Measurements from ENCODE around the gene STAG2. TPM values are rescaled to one million over a fixed set of nuclear protein-coding genes. Genes with fewer than 3 reads are reported as not detected.

Gene STAG2
- total RNA-seq, 5 donors from 2014 or later (not counting 1 experiment from before 2014, with no cell fraction given), result 80.7 to 98.7 (median 95.2) TPM

DNA sequence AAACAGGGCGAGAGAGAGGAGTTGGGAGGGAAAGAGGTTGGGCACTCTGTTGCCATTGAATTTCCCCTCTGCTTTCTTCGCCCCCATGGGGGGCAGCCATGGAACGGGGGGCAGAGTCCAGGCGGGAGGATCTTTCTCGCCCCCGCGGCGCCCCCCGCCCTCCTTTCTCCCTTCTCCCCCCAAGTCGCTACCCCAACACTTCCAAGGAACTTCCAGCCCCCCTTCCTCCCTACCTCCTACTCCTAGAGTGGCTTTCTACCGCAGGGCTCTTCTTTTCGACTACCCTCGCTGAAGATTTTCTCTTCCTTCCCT, 594 bp upstream of the STAG2 start:
- Mint-ChIP-seq H3K4me3 (peak overlapping the region; percentile 95 to 99 (median 96)), H3K27me3 (peaks cover 0 to 5% of the 10 kb centered on the region in 2 donors), H3K4me1 (peaks cover 26 to 47% (median 30%) of the 10 kb centered on the region in 3 donors), H3K36me3 (no peaks in the 10 kb centered on the region), H3K27ac (peak overlapping the region; percentile 96 to 98), H3K9me3 (no peaks in the 10 kb centered on the region)
- Histone ChIP-seq H3K27ac (ENCODE audit: low read length) (peak overlapping the region; percentile 100), H3K36me3 (ENCODE audit: control insufficient read depth in 2 of 2, extremely low read depth in 1 of 2, insufficient read depth in 1 of 2, low read length in 1 of 2) (no peaks in the 10 kb centered on the region), H3K27me3 (replicated peaks in 1 of 2; ENCODE audit: control insufficient read depth in 2 of 2, extremely low read depth in 1 of 2, insufficient read depth in 2 of 2, low read length in 1 of 2) (no peaks in the 10 kb centered on the region), H3K4me1 (ENCODE audit: control insufficient read depth in 1 of 2, extremely low read depth in 1 of 2, insufficient read depth in 2 of 2, low read length in 2 of 2) (peaks cover 9 to 11% of the 10 kb centered on the region in 2 experiments), H3K9me3 (no peaks in the 10 kb centered on the region), H3K4me3 (ENCODE audit: control insufficient read depth in 1 of 2, extremely low read depth in 1 of 2, low read length in 1 of 2) (peak overlapping the region; percentile 90 to 96)
- WGBS (ENCODE audit: insufficient coverage), result no CpG with 5 or more reads among the region's 13 CpGs
- ATAC-seq (replicated peaks in 1 of 4) (no peak), DNase-seq (peak in 1 of 35 experiments; percentile 2)
- CTCF ChIA-PET, result interaction anchor here in 1 of 2 donors (0.6 to 1.6 kb wide), 10 partner anchors 16 to 127 kb away, joined by 3 to 9 read pairs (median 4); no protein-coding TSS in a partner anchor
- POLR2A ChIA-PET, result interaction anchor here (0.6 kb wide), 2 partner anchors 50 to 61 kb away, joined by 3 to 12 read pairs; no protein-coding TSS in a partner anchor

GRCh38 chrX:123962006-123962467, 531 bp downstream of the STAG2 start:
- DNase-seq (peak in 8 of 35 experiments; percentile 2 to 39 (median 16)), ATAC-seq (replicated peaks in 1 of 4) (no peak)
- H3K27ac Mint-ChIP-seq, result peak overlapping the region; percentile 96 to 99
- no CpG with 5 or more reads among the region's 23 CpGs for WGBS (ENCODE audit: insufficient coverage)
- no peaks in the 10 kb centered on the region for H3K36me3 ChIP-seq (ENCODE audit: control insufficient read depth in 2 of 2, extremely low read depth in 1 of 2, insufficient read depth in 1 of 2, low read length in 1 of 2)
- peaks cover 36 to 58% (median 38%) of the 10 kb centered on the region in 3 donors for H3K4me1 Mint-ChIP-seq
- peaks cover 11 to 14% of the 10 kb centered on the region in 2 experiments for H3K4me1 ChIP-seq (ENCODE audit: control insufficient read depth in 1 of 2, extremely low read depth in 1 of 2, insufficient read depth in 2 of 2, low read length in 2 of 2)
- H3K27ac ChIP-seq (ENCODE audit: low read length), result peak overlapping the region; percentile 100
- H3K27me3 ChIP-seq (replicated peaks in 1 of 2; ENCODE audit: control insufficient read depth in 2 of 2, extremely low read depth in 1 of 2, insufficient read depth in 2 of 2, low read length in 1 of 2), result no peaks in the 10 kb centered on the region
- POLR2A ChIA-PET, result interaction anchor here (0.6 to 1.1 kb wide), 8 partner anchors 10 to 137 kb away, joined by 3 to 8 read pairs (median 5); no protein-coding TSS in a partner anchor
- peak overlapping the region; percentile 80 to 96 for H3K4me3 ChIP-seq (ENCODE audit: control insufficient read depth in 1 of 2, extremely low read depth in 1 of 2, low read length in 1 of 2)
- no peaks in the 10 kb centered on the region for H3K9me3 Mint-ChIP-seq
- peaks cover 3% of the 10 kb centered on the region for H3K36me3 Mint-ChIP-seq
- H3K27me3 Mint-ChIP-seq, result peaks cover 0 to 5% of the 10 kb centered on the region in 2 donors
- peak overlapping the region; percentile 95 to 99 (median 96) for H3K4me3 Mint-ChIP-seq
- CTCF ChIA-PET, result interaction anchor here in 1 of 2 donors (1.1 to 2.1 kb wide), 2 partner anchors 15 to 78 kb away, joined by 3 to 10 read pairs; no protein-coding TSS in a partner anchor
- H3K9me3 ChIP-seq, result no peaks in the 10 kb centered on the region

GRCh38 chrX:123962794-123963373, 1.4 kb downstream of the STAG2 start:
- ATAC-seq (replicated peaks in 1 of 4) (peak; percentile 55 to 77 (median 56)), DNase-seq (peak; percentile 57 to 93 (median 85))
- no peaks in the 10 kb centered on the region for H3K9me3 Mint-ChIP-seq
- H3K4me3 Mint-ChIP-seq, result peak overlapping the region; percentile 95 to 99 (median 96)
- H3K4me3 ChIP-seq (ENCODE audit: control insufficient read depth in 1 of 2, extremely low read depth in 1 of 2, low read length in 1 of 2), result peak overlapping the region; percentile 80 to 96
- peaks cover 3% of the 10 kb centered on the region for H3K36me3 Mint-ChIP-seq
- H3K27me3 ChIP-seq (replicated peaks in 1 of 2; ENCODE audit: control insufficient read depth in 2 of 2, extremely low read depth in 1 of 2, insufficient read depth in 2 of 2, low read length in 1 of 2), result no peaks in the 10 kb centered on the region
- CTCF ChIA-PET, result interaction anchor here in 1 of 2 donors (1.1 to 2.1 kb wide), 2 partner anchors 14 to 77 kb away, joined by 3 to 10 read pairs; no protein-coding TSS in a partner anchor
- peaks cover 43 to 65% (median 45%) of the 10 kb centered on the region in 3 donors for H3K4me1 Mint-ChIP-seq
- no CpG with 5 or more reads among the region's 22 CpGs for WGBS (ENCODE audit: insufficient coverage)
- peaks cover 11 to 17% of the 10 kb centered on the region in 2 experiments for H3K4me1 ChIP-seq (ENCODE audit: control insufficient read depth in 1 of 2, extremely low read depth in 1 of 2, insufficient read depth in 2 of 2, low read length in 2 of 2)
- POLR2A ChIA-PET, result interaction anchor here (0.6 to 1.1 kb wide), 10 partner anchors 9 to 378 kb away, joined by 3 to 8 read pairs (median 4); no protein-coding TSS in a partner anchor
- H3K36me3 ChIP-seq (ENCODE audit: control insufficient read depth in 2 of 2, extremely low read depth in 1 of 2, insufficient read depth in 1 of 2, low read length in 1 of 2), result no peaks in the 10 kb centered on the region
- no peaks in the 10 kb centered on the region for H3K9me3 ChIP-seq
- peaks cover 0 to 5% of the 10 kb centered on the region in 2 donors for H3K27me3 Mint-ChIP-seq
- H3K27ac ChIP-seq (ENCODE audit: low read length), result peak overlapping the region; percentile 100
- peak overlapping the region; percentile 96 to 99 for H3K27ac Mint-ChIP-seq

DNA sequence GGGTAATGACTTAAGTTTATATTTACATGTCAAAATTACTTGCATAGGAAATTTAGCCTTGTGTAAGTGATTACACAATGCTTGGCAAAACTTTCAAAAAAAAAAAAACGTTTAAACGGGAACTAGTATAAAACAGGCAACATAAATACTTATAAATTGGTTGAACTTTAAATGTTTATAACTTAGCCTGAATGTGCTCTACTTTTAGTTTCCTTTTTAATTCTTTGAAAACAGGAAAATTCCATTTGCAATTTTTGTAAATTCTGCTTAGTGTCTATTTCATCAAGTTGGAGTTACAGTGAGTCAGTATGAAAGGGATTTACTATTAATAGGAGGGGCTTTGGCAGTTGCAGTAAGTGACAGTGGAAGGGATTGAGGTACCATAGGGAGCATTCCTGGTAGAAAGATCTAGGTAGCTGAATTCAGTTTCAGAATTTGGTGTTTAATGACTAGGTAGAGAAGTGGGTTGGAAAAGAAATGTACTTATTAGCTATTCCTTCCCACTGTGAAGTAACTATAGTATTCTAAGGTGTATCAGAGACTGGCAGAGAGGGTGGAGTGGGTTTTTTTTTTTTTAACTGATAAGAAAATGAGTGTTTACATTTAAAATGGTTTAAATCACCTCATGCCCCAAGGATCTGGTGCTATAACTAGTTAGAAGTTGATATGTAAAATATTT, 2.8 kb downstream of the STAG2 start:
- ChIA-PET CTCF (interaction anchor here (0.6 to 1.2 kb wide), 4 partner anchors 12 to 128 kb away, joined by 3 to 6 read pairs (median 4); no protein-coding TSS in a partner anchor), POLR2A (interaction anchor here in 1 of 2 donors (0.7 kb wide), 1 partner anchor 9 kb away, joined by 6 read pairs; no protein-coding TSS in a partner anchor)
- H3K9me3 Mint-ChIP-seq, result no peaks in the 10 kb centered on the region
- no peaks in the 10 kb centered on the region for H3K9me3 ChIP-seq
- peaks cover 54 to 68% (median 55%) of the 10 kb centered on the region in 3 donors for H3K4me1 Mint-ChIP-seq
- no peak overlapping the region for H3K4me3 ChIP-seq (ENCODE audit: control insufficient read depth in 1 of 2, extremely low read depth in 1 of 2, low read length in 1 of 2)
- peaks cover 3% of the 10 kb centered on the region for H3K36me3 Mint-ChIP-seq
- no peaks in the 10 kb centered on the region for H3K36me3 ChIP-seq (ENCODE audit: control insufficient read depth in 2 of 2, extremely low read depth in 1 of 2, insufficient read depth in 1 of 2, low read length in 1 of 2)
- H3K27ac ChIP-seq (ENCODE audit: low read length), result peak overlapping the region; percentile 100
- H3K27me3 Mint-ChIP-seq, result peaks cover 0 to 5% of the 10 kb centered on the region in 2 donors
- peak overlapping the region; percentile 95 to 99 (median 96) for H3K4me3 Mint-ChIP-seq
- no peaks in the 10 kb centered on the region for H3K27me3 ChIP-seq (replicated peaks in 1 of 2; ENCODE audit: control insufficient read depth in 2 of 2, extremely low read depth in 1 of 2, insufficient read depth in 2 of 2, low read length in 1 of 2)
- H3K27ac Mint-ChIP-seq, result peak overlapping the region; percentile 74 to 99
- DNase-seq, result no peak
- H3K4me1 ChIP-seq (ENCODE audit: control insufficient read depth in 1 of 2, extremely low read depth in 1 of 2, insufficient read depth in 2 of 2, low read length in 2 of 2), result peaks cover 11 to 21% of the 10 kb centered on the region in 2 experiments
- ATAC-seq (replicated peaks in 1 of 4), result no peak
- no CpG with 5 or more reads among the region's 2 CpGs for WGBS (ENCODE audit: insufficient coverage)

DNA sequence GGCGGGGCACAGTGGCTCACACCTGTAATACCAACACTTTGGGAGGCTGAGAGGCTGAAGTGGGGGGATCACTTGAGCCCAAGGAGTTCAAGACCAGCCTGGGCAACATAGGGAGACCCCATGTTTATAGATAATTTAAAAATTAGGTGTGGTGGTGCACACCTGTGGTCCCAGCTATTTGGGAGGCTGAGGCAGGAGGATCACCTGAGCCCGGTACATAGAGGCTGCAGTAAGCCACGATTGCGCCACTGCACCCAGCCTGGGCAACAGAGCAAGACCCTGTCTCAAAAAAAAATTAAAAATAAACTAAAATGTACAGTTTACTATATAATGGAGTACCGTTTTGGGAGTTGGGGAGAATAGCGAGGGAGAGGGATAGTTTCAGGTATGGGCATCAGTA, 4.2 kb downstream of the STAG2 start:
- Mint-ChIP-seq H3K4me3 (peak overlapping the region in 1 of 3 donors; percentile 99), H3K27me3 (peaks cover 0 to 5% of the 10 kb centered on the region in 2 donors), H3K9me3 (no peaks in the 10 kb centered on the region), H3K27ac (no peak overlapping the region), H3K4me1 (peaks cover 63 to 72% (median 65%) of the 10 kb centered on the region in 3 donors), H3K36me3 (peaks cover 3% of the 10 kb centered on the region)
- no CpG with 5 or more reads among the region's 6 CpGs for WGBS (ENCODE audit: insufficient coverage)
- POLR2A ChIA-PET, result no interaction called here
- no peak overlapping the region for H3K4me3 ChIP-seq (ENCODE audit: control insufficient read depth in 1 of 2, extremely low read depth in 1 of 2, low read length in 1 of 2)
- no peaks in the 10 kb centered on the region for H3K27me3 ChIP-seq (replicated peaks in 1 of 2; ENCODE audit: control insufficient read depth in 2 of 2, extremely low read depth in 1 of 2, insufficient read depth in 2 of 2, low read length in 1 of 2)
- ATAC-seq (replicated peaks in 1 of 4) (no peak), DNase-seq (no peak)
- CTCF ChIA-PET, result interaction anchor here in 1 of 2 donors (1.2 kb wide), 1 partner anchor 11 kb away, joined by 4 read pairs; no protein-coding TSS in a partner anchor
- peaks cover 11 to 23% of the 10 kb centered on the region in 2 experiments for H3K4me1 ChIP-seq (ENCODE audit: control insufficient read depth in 1 of 2, extremely low read depth in 1 of 2, insufficient read depth in 2 of 2, low read length in 2 of 2)
- H3K27ac ChIP-seq (ENCODE audit: low read length), result no peak overlapping the region
- H3K9me3 ChIP-seq, result no peaks in the 10 kb centered on the region
- no peaks in the 10 kb centered on the region for H3K36me3 ChIP-seq (ENCODE audit: control insufficient read depth in 2 of 2, extremely low read depth in 1 of 2, insufficient read depth in 1 of 2, low read length in 1 of 2)

GRCh38 chrX:123967497-123967896, 6.0 kb downstream of the STAG2 start:
- H3K36me3 Mint-ChIP-seq, result peaks cover 3% of the 10 kb centered on the region
- peaks cover 11 to 25% of the 10 kb centered on the region in 2 experiments for H3K4me1 ChIP-seq (ENCODE audit: control insufficient read depth in 1 of 2, extremely low read depth in 1 of 2, insufficient read depth in 2 of 2, low read length in 2 of 2)
- H3K4me1 Mint-ChIP-seq, result peaks cover 74 to 83% (median 78%) of the 10 kb centered on the region in 3 donors
- H3K27ac ChIP-seq (ENCODE audit: low read length), result no peak overlapping the region
- DNase-seq, result no peak
- H3K4me3 ChIP-seq (ENCODE audit: control insufficient read depth in 1 of 2, extremely low read depth in 1 of 2, low read length in 1 of 2), result no peak overlapping the region
- no peaks in the 10 kb centered on the region for H3K9me3 ChIP-seq
- POLR2A ChIA-PET, result interaction anchor here in 1 of 2 donors (0.7 kb wide), 1 partner anchor 9 kb away, joined by 3 read pairs; no protein-coding TSS in a partner anchor
- CTCF ChIA-PET, result no interaction called here
- no peaks in the 10 kb centered on the region for H3K9me3 Mint-ChIP-seq
- H3K36me3 ChIP-seq (ENCODE audit: control insufficient read depth in 2 of 2, extremely low read depth in 1 of 2, insufficient read depth in 1 of 2, low read length in 1 of 2), result no peaks in the 10 kb centered on the region
- H3K4me3 Mint-ChIP-seq, result peak overlapping the region in 1 of 3 donors; percentile 6
- no peak for ATAC-seq (replicated peaks in 1 of 4)
- no peaks in the 10 kb centered on the region for H3K27me3 ChIP-seq (replicated peaks in 1 of 2; ENCODE audit: control insufficient read depth in 2 of 2, extremely low read depth in 1 of 2, insufficient read depth in 2 of 2, low read length in 1 of 2)
- no CpG with 5 or more reads among the region's 7 CpGs for WGBS (ENCODE audit: insufficient coverage)
- H3K27ac Mint-ChIP-seq, result no peak overlapping the region
- H3K27me3 Mint-ChIP-seq, result peaks cover 0 to 3% of the 10 kb centered on the region in 2 donors
